Suppressor macrophage treated with lipopolysaccharide for 4 hours (primary cell): ENCODE results near the gene MAGEA2B.
"Not testable (repeated sequence)": the region's sequence is repeated elsewhere in the genome, so short reads cannot be mapped to it uniquely, and the experiment has no call there.

Experiments used
- DNase-seq: peaks from one replicate; pipeline ENCODE4 v3.0.0-alpha.2; 2020

MAGEA2B gene, protein sequence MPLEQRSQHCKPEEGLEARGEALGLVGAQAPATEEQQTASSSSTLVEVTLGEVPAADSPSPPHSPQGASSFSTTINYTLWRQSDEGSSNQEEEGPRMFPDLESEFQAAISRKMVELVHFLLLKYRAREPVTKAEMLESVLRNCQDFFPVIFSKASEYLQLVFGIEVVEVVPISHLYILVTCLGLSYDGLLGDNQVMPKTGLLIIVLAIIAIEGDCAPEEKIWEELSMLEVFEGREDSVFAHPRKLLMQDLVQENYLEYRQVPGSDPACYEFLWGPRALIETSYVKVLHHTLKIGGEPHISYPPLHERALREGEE

DNA sequence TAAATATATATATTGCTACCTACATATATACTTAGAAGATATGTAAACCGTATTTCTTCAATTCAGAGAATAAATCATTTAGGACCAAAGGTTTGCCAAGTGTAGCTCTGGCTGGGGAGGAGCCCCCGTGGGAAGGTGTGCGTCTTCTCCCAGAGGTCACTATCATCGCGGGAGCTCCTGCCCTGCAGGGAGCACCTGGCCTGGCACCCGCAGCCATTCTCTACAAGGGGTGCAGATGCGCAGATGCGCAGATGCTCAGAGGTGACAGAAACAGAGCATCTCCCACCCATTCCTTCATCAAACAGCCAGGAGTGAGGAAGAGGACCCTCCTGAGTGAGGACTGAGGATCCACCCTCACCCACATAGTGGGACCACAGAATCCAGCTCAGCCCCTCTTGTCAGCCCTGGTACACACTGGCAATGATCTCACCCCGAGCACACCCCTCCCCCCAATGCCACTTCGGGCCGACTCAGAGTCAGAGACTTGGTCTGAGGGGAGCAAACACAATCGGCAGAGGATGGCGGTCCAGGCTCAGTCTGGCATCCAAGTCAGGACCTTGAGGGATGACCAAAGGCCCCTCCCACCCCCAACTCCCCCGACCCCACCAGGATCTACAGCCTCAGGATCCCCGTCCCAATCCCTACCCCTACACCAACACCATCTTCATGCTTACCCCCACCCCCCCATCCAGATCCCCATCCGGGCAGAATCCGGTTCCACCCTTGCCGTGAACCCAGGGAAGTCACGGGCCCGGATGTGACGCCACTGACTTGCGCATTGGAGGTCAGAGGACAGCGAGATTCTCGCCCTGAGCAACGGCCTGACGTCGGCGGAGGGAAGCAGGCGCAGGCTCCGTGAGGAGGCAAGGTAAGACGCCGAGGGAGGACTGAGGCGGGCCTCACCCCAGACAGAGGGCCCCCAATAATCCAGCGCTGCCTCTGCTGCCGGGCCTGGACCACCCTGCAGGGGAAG lies at the start of gene MAGEA2B:
TSS of gene MAGEA2B (plus strand) at position 814 of the 973 bp plus-strand sequence. CDS start 2,479 bp downstream, outside the sequence.
- not testable (repeated sequence) for DNase-seq

DNA sequence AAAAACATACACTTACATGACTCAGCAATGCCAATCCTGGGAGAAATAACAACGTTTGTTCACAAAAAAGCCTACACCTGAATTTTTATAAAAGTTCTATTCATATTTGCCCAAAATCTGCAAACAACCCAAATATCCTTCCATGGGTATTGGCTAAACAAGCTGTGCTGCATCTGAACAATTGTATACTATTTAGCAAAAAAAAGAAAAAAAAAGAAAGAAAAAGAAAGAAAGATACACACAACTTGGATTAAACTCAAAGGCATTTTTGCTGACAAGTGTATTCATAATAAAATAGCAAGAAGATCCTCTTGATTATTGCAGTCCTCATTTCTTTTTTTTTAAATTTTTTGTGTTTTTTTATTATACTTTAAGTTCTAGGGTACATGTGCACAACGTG lies 40.3 kb upstream of the MAGEA2B start:
- no peak for DNase-seq

DNA sequence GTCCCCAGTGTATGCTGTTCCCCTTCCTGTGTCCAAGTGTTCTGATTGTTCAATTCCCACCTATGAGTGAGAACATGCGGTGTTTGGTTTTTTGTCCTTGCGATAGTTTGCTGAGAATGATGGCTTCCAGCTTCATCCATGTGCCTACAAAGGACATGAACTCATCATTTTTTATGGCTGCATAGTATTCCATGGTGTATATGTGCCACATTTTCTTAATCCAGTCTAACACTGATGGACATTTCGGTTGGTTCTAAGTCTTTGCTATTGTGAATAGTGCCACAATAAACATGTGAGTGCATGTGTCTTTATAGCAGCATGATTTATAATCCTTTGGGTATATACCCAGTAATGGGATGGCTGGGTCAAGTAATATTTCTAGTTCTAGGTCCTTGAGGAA lies 39.8 kb upstream of the MAGEA2B start:
- DNase-seq, result not testable (repeated sequence)

DNA sequence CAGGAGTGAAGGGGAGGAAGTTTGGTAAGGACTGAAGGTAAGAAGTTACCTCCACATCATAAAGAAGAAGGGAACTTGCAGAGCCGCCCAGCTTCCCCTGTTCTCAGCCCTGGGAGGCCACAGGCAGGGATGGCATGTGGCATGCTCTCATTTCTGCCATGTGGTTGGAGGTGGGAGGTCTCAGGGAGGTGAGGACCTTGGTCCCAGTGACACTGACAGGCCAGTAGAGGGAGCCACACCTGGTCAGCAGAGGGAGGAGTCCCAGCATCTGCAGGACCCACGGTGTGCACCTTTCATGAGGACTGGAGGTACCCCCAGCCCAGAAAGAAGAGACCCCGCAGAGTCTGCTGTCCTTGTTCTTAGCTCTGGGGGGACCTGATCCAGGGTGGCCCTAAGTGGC lies 33.4 kb upstream of the MAGEA2B start:
- not testable (repeated sequence) for DNase-seq

DNA sequence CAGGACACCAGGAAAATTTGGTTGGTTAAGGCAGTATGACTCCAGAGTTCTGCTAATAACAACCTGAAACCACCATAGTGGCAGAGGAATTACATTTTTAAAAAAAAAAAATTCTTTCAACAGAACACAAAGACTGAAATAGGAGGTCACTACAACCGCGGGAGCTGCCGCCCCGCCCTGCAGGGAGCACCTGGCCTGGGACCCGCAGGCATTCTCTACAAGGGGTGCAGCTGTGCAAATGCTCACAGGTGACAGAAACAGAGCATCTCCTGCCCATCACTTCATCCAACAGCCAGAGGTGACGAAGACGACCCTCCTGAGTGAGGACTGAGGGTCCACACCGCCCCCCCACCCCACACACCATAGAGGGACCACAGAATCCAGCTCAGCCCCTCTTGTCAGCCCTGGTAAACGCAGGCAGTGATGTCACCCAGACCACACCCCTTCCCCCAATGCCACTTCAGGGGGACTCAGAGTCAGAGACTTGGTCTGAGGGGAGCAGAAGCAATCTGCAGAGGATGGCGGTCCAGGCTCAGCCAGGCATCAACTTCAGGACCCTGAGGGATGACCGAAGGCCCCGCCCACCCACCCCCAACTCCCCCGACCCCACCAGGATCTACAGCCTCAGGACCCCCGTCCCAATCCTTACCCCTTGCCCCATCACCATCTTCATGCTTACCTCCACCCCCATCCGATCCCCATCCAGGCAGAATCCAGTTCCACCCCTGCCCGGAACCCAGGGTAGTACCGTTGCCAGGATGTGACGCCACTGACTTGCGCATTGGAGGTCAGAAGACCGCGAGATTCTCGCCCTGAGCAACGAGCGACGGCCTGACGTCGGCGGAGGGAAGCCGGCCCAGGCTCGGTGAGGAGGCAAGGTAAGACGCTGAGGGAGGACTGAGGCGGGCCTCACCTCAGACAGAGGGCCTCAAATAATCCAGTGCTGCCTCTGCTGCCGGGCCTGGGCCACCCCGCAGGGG lies 16.2 kb upstream of the MAGEA2B start, which contains the start of gene MAGEA3:
TSS of gene MAGEA3 (plus strand) at position 843 of the 980 bp plus-strand sequence. CDS start 2,039 bp downstream, outside the sequence.
- DNase-seq, result not testable (repeated sequence)

DNA sequence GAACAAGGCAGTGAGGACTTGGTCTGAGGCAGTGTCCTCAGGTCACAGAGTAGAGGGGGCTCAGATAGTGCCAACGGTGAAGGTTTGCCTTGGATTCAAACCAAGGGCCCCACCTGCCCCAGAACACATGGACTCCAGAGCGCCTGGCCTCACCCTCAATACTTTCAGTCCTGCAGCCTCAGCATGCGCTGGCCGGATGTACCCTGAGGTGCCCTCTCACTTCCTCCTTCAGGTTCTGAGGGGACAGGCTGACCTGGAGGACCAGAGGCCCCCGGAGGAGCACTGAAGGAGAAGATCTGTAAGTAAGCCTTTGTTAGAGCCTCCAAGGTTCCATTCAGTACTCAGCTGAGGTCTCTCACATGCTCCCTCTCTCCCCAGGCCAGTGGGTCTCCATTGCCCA lies 14.0 kb upstream of the MAGEA2B start:
- not testable (repeated sequence) for DNase-seq

DNA sequence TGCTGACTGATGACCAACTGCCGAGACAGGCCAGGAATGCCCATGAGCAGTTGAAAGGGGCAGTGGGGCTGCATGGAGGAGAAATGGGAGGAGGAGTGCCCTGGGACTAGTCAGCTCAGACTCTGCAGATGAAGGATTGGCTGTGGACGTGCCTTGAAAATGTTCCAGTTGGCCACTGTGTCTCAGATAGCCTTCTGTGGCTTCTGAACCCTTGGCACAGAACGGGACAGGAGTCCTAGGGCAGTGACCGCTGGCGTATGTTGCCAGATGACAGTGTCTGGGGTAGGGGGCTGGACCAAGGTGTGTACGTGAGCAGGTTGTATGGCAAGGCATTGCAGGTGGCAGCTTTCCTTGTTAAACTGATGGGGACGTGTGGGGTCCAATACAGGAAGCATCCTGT lies 7.9 kb upstream of the MAGEA2B start:
- not testable (repeated sequence) for DNase-seq

DNA sequence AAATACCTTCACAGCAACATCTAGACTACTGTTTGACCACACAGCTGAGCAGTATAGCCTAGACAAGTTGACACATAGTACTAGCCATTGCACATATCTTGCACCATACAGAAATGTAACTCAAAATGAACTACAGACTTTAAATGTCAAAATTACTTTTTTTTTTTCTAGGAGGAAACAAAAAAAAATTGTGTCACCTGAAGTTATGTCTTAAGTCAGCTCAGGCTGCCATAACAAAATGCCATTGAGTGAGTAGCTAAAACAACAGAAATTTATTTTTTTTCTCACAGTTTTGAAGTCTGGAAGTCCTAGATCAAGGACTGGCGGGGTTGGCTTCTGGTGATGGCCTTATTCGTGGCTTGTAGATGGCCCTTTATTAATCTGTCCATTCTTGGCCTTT lies 5.3 kb upstream of the MAGEA2B start, which contains the start of gene CSAG2:
TSS of gene CSAG2 (minus strand) at position 101 of the 400 bp plus-strand sequence. CDS start 161 bp downstream, outside the sequence.
- not testable (repeated sequence) for DNase-seq

DNA sequence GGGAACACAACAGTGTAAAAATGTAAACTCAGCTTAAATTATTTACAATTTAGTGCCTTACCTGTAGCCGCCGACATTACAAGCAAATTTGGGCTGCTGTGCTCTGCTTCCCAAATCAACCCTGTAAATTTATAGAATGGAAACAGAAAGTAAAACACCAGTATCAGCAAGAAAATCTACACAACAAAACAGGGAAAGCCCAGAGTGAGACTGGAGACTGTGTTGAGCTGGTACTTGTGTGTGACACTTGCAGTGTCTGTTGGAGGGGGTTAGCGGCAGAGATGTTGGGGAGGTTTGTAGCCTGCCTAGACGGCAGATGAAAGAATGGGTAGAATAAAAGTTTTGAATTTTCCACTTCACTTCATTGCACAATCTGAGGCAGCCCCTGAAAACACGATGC lies 1.2 kb upstream of the MAGEA2B start:
- DNase-seq, result not testable (repeated sequence)

DNA sequence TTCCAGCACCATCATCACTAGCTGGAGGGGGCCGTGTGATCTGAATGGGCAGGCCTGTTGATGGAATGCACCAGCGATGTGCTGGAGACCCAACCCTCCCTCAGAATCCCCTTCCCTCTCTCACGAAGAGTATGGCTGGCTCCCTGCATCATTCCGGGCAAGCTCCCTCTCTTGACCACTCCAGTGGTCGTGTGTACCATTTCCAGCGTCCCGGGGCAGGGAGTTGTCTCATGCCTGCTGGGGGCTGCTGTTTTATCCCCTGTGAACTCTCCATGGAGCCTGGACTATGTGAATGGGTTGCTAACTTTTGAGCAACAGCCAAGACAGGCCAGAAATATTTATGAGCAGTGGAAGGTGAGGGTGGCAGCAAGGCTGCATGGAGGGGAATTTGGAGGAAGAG lies 11.0 kb downstream of the MAGEA2B start:
- no peak for DNase-seq

DNA sequence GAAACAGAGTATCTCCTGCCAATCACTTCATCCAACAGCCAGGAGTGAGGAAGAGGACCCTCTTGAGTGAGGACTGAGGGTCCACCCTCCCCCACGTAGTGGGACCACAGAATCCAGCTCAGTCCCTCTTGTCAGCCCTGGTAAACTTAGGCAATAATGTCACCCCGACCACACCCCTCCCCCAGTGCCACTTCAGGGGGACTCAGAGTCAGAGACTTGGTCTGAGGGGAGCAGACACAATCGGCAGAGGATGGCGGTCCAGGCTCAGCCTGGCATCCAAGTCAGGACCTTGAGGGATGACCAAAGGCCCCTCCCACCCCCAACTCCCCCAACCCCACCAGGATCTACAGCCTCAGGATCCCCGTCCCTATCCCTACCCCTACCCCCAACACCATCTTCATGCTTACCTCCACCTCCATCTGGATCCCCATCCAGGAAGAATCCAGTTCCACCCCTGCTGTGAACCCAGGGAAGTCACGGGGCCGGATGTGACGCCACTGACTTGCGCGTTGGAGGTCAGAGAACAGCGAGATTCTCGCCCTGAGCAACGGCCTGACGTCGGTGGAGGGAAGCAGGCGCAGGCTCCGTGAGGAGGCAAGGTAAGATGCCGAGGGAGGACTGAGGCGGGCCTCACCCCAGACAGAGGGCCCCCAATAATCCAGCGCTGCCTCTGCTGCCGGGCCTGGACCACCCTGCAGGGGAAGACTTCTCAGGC lies 19.0 kb downstream of the MAGEA2B start, which contains the start of the genes CSAG1 and MAGEA12:
TSS of gene CSAG1 (minus strand) at position 461 of the 715 bp plus-strand sequence. CDS start 1,261 bp downstream, outside the sequence.
TSS of gene MAGEA12 (plus strand) at position 497 of the 715 bp plus-strand sequence. CDS start 2,405 bp downstream, outside the sequence.
- DNase-seq, result no peak

DNA sequence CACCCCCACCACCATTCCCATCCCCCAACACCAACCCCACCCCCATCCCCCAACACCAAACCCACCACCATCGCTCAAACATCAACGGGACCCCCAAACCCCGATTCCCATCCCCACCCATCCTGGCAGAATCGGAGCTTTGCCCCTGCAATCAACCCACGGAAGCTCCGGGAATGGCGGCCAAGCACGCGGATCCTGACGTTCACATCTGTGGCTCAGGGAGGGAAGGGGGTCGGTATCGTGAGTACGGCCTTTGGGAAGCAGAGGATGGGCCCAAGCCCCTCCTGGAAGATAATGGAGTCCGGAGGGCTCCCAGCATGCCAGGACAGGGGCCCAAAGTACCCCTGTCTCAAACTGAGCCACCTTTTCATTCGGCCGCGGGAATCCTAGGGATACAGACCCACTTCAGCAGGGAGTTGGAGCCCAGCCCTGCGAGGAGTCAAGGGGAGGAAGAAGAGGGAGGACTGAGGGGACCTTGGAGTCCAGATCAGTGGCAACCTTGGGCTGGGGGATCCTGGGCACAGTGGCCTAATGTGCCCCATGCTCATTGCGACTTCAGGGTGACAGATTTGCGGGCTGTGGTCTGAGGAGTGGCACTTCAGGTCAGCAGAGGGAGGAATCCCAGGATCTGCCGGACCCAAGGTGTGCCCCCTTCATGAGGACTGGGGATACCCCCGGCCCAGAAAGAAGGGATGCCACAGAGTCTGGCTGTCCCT lies 19.9 kb downstream of the MAGEA2B start:
- not testable (repeated sequence) for DNase-seq

DNA sequence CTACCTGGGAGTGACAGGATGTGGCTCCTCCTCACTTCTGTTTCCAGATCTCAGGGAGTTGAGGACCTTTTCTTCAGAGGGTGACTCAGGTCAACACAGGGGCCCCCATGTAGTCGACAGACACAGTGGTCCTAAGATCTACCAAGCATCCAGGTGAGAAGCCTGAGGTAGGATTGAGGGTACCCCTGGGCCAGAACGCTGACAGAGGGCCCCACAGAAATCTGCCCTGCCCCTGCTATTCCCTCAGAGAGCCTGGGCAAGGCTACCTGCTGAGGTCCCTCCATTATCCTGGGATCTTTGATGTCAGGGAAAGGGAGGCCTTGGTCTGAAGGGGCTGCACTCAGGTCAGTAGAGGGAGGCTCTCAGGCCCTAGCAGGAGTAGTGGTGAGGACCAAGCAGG lies 20.7 kb downstream of the MAGEA2B start:
- no peak for DNase-seq

DNA sequence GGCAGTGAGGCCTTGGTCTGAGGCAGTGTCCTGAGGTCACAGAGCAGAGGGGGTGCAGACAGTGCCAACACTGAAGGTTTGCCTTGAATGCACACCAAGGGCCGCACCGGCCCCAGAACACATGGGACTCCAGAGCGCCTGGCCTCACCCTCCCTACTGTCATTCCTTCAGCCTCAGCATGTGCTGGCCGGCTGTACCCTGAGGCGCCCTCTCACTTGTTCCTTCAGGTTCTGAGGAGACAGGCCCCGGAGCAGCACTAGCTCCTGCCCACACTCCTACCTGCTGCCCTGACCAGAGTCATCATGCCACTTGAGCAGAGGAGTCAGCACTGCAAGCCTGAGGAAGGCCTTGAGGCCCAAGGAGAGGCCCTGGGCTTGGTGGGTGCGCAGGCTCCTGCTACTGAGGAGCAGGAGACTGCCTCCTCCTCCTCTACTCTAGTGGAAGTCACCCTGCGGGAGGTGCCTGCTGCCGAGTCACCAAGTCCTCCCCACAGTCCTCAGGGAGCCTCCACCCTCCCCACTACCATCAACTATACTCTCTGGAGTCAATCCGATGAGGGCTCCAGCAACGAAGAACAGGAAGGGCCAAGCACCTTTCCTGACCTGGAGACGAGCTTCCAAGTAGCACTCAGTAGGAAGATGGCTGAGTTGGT lies 21.6 kb downstream of the MAGEA2B start:
- DNase-seq, result no peak

DNA sequence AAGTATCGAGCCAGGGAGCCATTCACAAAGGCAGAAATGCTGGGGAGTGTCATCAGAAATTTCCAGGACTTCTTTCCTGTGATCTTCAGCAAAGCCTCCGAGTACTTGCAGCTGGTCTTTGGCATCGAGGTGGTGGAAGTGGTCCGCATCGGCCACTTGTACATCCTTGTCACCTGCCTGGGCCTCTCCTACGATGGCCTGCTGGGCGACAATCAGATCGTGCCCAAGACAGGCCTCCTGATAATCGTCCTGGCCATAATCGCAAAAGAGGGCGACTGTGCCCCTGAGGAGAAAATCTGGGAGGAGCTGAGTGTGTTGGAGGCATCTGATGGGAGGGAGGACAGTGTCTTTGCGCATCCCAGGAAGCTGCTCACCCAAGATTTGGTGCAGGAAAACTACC lies 22.1 kb downstream of the MAGEA2B start:
- DNase-seq, result not testable (repeated sequence)

DNA sequence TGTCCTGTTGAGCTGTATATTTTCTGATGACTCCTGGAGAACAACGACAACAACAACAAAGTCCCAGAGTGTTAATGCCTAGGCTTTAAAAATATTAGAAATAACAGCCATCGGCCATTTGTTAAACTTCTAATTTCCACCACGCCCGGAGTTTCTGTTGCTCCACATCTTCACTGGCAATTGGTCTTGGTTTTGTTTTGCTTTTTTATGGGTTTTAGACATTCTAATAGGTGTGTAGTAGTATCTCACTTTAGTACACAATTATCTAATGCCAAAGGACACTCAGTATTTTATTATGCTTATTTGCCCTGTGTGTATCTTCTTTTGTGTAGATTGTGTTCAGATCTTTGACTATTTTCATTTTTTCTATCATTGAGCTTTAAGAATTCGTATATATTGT lies 24.1 kb downstream of the MAGEA2B start:
- DNase-seq, result no peak

DNA sequence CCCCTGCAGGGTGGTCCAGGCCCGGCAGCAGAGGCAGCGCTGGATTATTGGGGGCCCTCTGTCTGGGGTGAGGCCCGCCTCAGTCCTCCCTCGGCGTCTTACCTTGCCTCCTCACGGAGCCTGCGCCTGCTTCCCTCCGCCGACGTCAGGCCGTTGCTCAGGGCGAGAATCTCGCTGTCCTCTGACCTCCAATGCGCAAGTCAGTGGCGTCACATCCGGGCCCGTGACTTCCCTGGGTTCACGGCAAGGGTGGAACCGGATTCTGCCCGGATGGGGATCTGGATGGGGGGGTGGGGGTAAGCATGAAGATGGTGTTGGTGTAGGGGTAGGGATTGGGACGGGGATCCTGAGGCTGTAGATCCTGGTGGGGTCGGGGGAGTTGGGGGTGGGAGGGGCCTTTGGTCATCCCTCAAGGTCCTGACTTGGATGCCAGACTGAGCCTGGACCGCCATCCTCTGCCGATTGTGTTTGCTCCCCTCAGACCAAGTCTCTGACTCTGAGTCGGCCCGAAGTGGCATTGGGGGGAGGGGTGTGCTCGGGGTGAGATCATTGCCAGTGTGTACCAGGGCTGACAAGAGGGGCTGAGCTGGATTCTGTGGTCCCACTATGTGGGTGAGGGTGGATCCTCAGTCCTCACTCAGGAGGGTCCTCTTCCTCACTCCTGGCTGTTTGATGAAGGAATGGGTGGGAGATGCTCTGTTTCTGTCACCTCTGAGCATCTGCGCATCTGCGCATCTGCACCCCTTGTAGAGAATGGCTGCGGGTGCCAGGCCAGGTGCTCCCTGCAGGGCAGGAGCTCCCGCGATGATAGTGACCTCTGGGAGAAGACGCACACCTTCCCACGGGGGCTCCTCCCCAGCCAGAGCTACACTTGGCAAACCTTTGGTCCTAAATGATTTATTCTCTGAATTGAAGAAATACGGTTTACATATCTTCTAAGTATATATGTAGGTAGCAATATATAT lies 39.5 kb downstream of the MAGEA2B start, which contains the start of gene MAGEA2:
TSS of gene MAGEA2 (minus strand) at position 157 of the 965 bp plus-strand sequence. CDS start 2,479 bp downstream, outside the sequence.
- DNase-seq, result not testable (repeated sequence)

DNA sequence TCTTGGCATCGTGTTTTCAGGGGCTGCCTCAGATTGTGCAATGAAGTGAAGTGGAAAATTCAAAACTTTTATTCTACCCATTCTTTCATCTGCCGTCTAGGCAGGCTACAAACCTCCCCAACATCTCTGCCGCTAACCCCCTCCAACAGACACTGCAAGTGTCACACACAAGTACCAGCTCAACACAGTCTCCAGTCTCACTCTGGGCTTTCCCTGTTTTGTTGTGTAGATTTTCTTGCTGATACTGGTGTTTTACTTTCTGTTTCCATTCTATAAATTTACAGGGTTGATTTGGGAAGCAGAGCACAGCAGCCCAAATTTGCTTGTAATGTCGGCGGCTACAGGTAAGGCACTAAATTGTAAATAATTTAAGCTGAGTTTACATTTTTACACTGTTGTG lies 40.4 kb downstream of the MAGEA2B start:
- DNase-seq, result not testable (repeated sequence)
